Osteocyte (in vitro differentiated cells): ENCODE results near the gene TADA2A. TPM values are rescaled to one million over a fixed set of nuclear protein-coding genes. Genes with fewer than 3 reads are reported as not detected.

Experiments used
- DNase-seq: peaks from one replicate; pipeline ENCODE4 v3.0.0; 2021; ENCODE audit warnings: mixed read lengths; ENCODE audit not compliant: unreplicated experiment; ENCODE audit errors: extremely low spot score
- H3K27ac Mint-ChIP-seq: one replicate; pipeline ENCODE4 v1.8.0; 2021; ENCODE audit warnings: mild to moderate bottlenecking, mixed read lengths; ENCODE audit not compliant: unreplicated experiment
- H3K27me3 Mint-ChIP-seq: one replicate; pipeline ENCODE4 v1.8.0; 2021; ENCODE audit warnings: mixed read lengths; ENCODE audit not compliant: unreplicated experiment
- H3K36me3 Mint-ChIP-seq: one replicate; pipeline ENCODE4 v1.8.0; 2021; ENCODE audit warnings: mixed read lengths; ENCODE audit not compliant: unreplicated experiment
- H3K4me1 Mint-ChIP-seq: one replicate; pipeline ENCODE4 v1.8.0; 2021; ENCODE audit warnings: mixed read lengths; ENCODE audit not compliant: unreplicated experiment
- H3K4me3 Mint-ChIP-seq: one replicate; pipeline ENCODE4 v1.8.0; 2021; ENCODE audit warnings: mild to moderate bottlenecking, moderate library complexity, mixed read lengths; ENCODE audit not compliant: unreplicated experiment
- H3K9me3 Mint-ChIP-seq: one replicate; pipeline ENCODE4 v1.8.0; 2021; ENCODE audit warnings: mixed read lengths; ENCODE audit not compliant: unreplicated experiment
- CTCF ChIP-seq: fragments of 200-600 bp; sonication (generic); IDR thresholded peaks from 2 replicates; pipeline ENCODE4 v1.5.0; 2021; ENCODE audit warnings: antibody characterized with exemption, mild to moderate bottlenecking, moderate library complexity
- total RNA-seq: library from RNA; stranded (reverse); gene quantifications from 2 replicates; pipeline ENCODE4 v1.2.1, GENCODE V29; 2021

TADA2A gene
- total RNA-seq, 1 donor from 2014 or later = 20.4 TPM

GRCh38 chr17:37461668-37462067 is 55.0 kb downstream of the TADA2A start:
- no peak overlapping the region for H3K27ac Mint-ChIP-seq
- DNase-seq = no peak
- H3K36me3 Mint-ChIP-seq = peaks cover 37% of the 10 kb centered on the region
- TF ChIP-seq CTCF = no peak
- H3K4me1 Mint-ChIP-seq = peaks cover 8% of the 10 kb centered on the region
- H3K9me3 Mint-ChIP-seq = no peaks in the 10 kb centered on the region
- no peak overlapping the region for H3K4me3 Mint-ChIP-seq
- no peaks in the 10 kb centered on the region for H3K27me3 Mint-ChIP-seq

- DNase-seq = no peak
- H3K36me3 Mint-ChIP-seq = peaks cover 43% of the 10 kb centered on the region
- H3K4me1 Mint-ChIP-seq = peaks cover 8% of the 10 kb centered on the region
- H3K4me3 Mint-ChIP-seq = no peak overlapping the region
- no peaks in the 10 kb centered on the region for H3K27me3 Mint-ChIP-seq
- TF ChIP-seq CTCF = no peak
- no peaks in the 10 kb centered on the region for H3K9me3 Mint-ChIP-seq
- no peak overlapping the region for H3K27ac Mint-ChIP-seq
These were observed 55.8 kb downstream of the TADA2A start for GRCh38 chr17:37462492-37462891.

DNA sequence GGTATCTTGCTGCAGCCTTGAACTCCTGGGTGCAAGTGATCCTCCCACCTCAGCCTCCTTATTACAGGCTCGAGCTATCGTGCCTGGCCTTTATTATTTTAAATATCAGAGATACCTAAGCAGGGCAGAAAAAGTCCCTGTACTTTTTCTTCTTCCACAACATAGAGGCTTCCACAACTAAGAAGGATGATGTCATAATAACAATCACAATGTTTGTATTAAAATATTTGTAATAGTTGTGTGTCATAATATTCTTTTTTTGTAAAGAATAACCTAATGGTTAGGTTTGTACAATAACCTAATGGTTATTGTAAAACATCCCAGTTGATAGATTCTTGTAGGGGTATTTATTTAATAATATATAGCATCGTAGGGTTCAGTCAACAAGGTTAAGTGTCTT is 56.4 kb downstream of the TADA2A start:
- Mint-ChIP-seq H3K27me3 (no peaks in the 10 kb centered on the region), H3K27ac (no peak overlapping the region), H3K4me3 (no peak overlapping the region), H3K9me3 (no peaks in the 10 kb centered on the region), H3K36me3 (peaks cover 42% of the 10 kb centered on the region), H3K4me1 (peaks cover 7% of the 10 kb centered on the region)
- no peak for TF ChIP-seq CTCF
- no peak for DNase-seq

DNA sequence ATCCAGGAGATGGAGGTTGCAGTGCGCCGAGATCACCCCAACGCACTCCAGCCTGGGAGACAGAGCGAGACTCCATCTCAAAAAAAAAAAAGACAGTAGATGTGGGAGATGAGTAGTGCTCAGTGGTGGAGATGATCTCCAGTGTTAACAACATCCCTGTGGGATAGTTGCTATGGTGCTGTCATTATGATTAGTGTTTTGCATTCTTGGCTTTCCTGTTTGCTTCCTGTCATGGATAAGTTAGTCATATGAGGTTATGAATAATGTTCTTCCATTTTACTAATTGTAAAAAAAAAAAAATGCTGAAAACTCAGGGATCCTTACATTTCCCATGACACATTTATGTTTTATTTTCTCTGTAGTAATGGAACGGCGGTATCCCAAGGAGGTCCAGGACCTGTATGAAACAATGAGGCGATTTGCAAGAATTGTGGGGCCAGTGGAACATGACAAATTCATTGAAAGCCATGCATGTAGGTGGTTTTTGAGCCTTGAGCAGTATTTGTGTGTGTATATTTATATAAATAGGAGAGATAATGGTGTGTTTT is 58.5 kb downstream of the TADA2A start:
- Mint-ChIP-seq H3K9me3 (no peaks in the 10 kb centered on the region), H3K36me3 (peaks cover 42% of the 10 kb centered on the region), H3K27ac (no peak overlapping the region), H3K4me1 (no peaks in the 10 kb centered on the region), H3K27me3 (no peaks in the 10 kb centered on the region), H3K4me3 (no peak overlapping the region)
- DNase-seq = no peak
- no peak for TF ChIP-seq CTCF

DNA sequence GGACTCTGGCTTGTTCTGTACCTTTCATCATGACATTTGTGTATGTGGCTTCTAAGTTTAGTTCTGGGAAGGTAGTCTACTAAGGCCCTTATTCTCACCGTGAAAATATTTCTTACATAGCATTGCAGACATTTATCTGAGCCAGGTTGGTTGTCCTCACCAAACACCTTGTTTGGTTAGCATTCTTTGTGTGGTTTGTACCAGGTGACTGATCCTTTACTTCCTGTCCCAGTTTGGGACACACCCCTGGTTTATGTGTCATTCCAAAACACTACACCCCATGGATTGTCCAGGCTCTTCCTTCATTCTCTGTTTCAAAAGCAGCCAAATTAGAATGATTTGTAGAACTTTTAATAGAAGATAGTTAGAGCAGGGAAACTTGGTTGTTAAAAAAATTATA is 59.8 kb downstream of the TADA2A start:
- no peaks in the 10 kb centered on the region for H3K4me1 Mint-ChIP-seq
- no peaks in the 10 kb centered on the region for H3K9me3 Mint-ChIP-seq
- H3K4me3 Mint-ChIP-seq = no peak overlapping the region
- H3K27ac Mint-ChIP-seq = no peak overlapping the region
- no peak for TF ChIP-seq CTCF
- no peak for DNase-seq
- peaks cover 47% of the 10 kb centered on the region for H3K36me3 Mint-ChIP-seq
- H3K27me3 Mint-ChIP-seq = no peaks in the 10 kb centered on the region
